Activated CD8-positive, alpha-beta memory T cell treated with anti-CD3 and anti-CD28 coated beads, Interleukin-2, amount 50 U/mL, for 1 hour (primary cell): ENCODE measurements around the gene IFT80.

ENCODE experiments used
- DNase-seq: peaks from one replicate; pipeline ENCODE4 v3.0.0-alpha.2; 2020; ENCODE audit errors: extremely low read depth

IFT80 gene

GRCh38 chr3:160400702-160401150, 1.7 kb upstream of the IFT80 start:
- DNase-seq, result no peak

- no peak for DNase-seq
Measured at GRCh38 chr3:160400030-160400701, 1.1 kb upstream of the IFT80 start.

GRCh38 chr3:160398820-160399124, 253 bp downstream of the IFT80 start:
- DNase-seq, result no peak

GRCh38 chr3:160395297-160395696, 3.7 kb downstream of the IFT80 start:
- DNase-seq, result no peak

GRCh38 chr3:160394009-160394392, 5.0 kb downstream of the IFT80 start:
- DNase-seq, result no peak

- no peak for DNase-seq
Measured at GRCh38 chr3:160393346-160394008, 5.5 kb downstream of the IFT80 start.

GRCh38 chr3:160392798-160393197, 6.2 kb downstream of the IFT80 start:
- DNase-seq, result no peak

- DNase-seq, result no peak
Measured at GRCh38 chr3:160390565-160391138, 8.4 kb downstream of the IFT80 start.

GRCh38 chr3:160384639-160385318, 14.2 kb downstream of the IFT80 start:
- no peak for DNase-seq

- DNase-seq, result no peak
Measured at GRCh38 chr3:160381470-160381869, 17.6 kb downstream of the IFT80 start.

GRCh38 chr3:160379628-160380214, 19.3 kb downstream of the IFT80 start:
- no peak for DNase-seq

- no peak for DNase-seq
Measured at GRCh38 chr3:160378331-160379109, 20.5 kb downstream of the IFT80 start.

GRCh38 chr3:160376681-160377080, 22.3 kb downstream of the IFT80 start:
- DNase-seq, result no peak

- no peak for DNase-seq
Measured at GRCh38 chr3:160374925-160375324, 24.1 kb downstream of the IFT80 start.

- no peak for DNase-seq
Measured at GRCh38 chr3:160374472-160374871, 24.6 kb downstream of the IFT80 start.

GRCh38 chr3:160373655-160374054, 25.4 kb downstream of the IFT80 start:
- DNase-seq, result no peak

GRCh38 chr3:160372780-160373179, 26.2 kb downstream of the IFT80 start:
- no peak for DNase-seq

GRCh38 chr3:160370987-160371857, 27.8 kb downstream of the IFT80 start:
- DNase-seq, result no peak

- DNase-seq, result no peak
Measured at GRCh38 chr3:160369784-160370183, 29.2 kb downstream of the IFT80 start.

- DNase-seq, result no peak
Measured at GRCh38 chr3:160368804-160369203, 30.2 kb downstream of the IFT80 start.
